Hepatocyte (in vitro differentiated cells): ENCODE results near the gene NEXN. TPM values are rescaled to one million over a fixed set of nuclear protein-coding genes. Genes with fewer than 3 reads are reported as not detected.

Experiments used
- DNase-seq: peaks from one replicate; pipeline ENCODE4 v3.0.0-alpha.2; 2016; ENCODE audit warnings: low spot score
- H2AFZ ChIP-seq: fragments of 200-600 bp; sonication (generic); 2 replicates; pipeline ENCODE4 v1.6.0; 2016; ENCODE audit warnings: antibody characterized with exemption, mild to moderate bottlenecking
- H3K27ac ChIP-seq: fragments of 200-600 bp; sonication (generic); 2 replicates; pipeline ENCODE4 v1.5.1; 2016; ENCODE audit warnings: mild to moderate bottlenecking
- H3K27me3 ChIP-seq: fragments of 200-600 bp; sonication (generic); 2 replicates; pipeline ENCODE4 v1.6.1; 2016
- H3K36me3 ChIP-seq: fragments of 200-600 bp; sonication (generic); replicated peaks from 2 replicates; pipeline ENCODE4 v1.5.1; 2016; ENCODE audit warnings: low read depth; ENCODE audit not compliant: insufficient read depth
- H3K4me1 ChIP-seq: fragments of 200-600 bp; sonication (generic); 2 replicates; pipeline ENCODE4 v1.5.1; 2016; ENCODE audit warnings: mild to moderate bottlenecking, moderate library complexity; ENCODE audit not compliant: insufficient read depth
- H3K4me2 ChIP-seq: fragments of 200-600 bp; sonication (generic); 2 replicates; pipeline ENCODE4 v1.6.0; 2016
- H3K4me3 ChIP-seq: fragments of 200-600 bp; sonication (generic); 2 replicates; pipeline ENCODE4 v1.5.1; 2016; ENCODE audit warnings: mild to moderate bottlenecking
- H3K79me2 ChIP-seq: fragments of 200-600 bp; sonication (generic); 2 replicates; pipeline ENCODE4 v1.6.0; 2017; ENCODE audit warnings: mild to moderate bottlenecking
- H3K9me2 ChIP-seq: fragments of 200-600 bp; sonication (generic); replicated peaks from 2 replicates; pipeline ENCODE4 v1.6.0; 2017; ENCODE audit warnings: mild to moderate bottlenecking; ENCODE audit not compliant: insufficient read depth
- H3K9me3 ChIP-seq: fragments of 200-600 bp; sonication (generic); 2 replicates; pipeline ENCODE4 v1.5.1; 2016; ENCODE audit warnings: low read depth, mild to moderate bottlenecking
- H4K20me1 ChIP-seq: fragments of 200-600 bp; sonication (generic); 2 replicates; pipeline ENCODE4 v1.6.0; 2016; ENCODE audit warnings: mild to moderate bottlenecking; ENCODE audit not compliant: insufficient read depth, poor library complexity, severe bottlenecking
- EZH2 ChIP-seq: fragments of 200-600 bp; sonication (generic); IDR thresholded peaks from 2 replicates; pipeline ENCODE4 v1.6.1; 2016; ENCODE audit warnings: antibody characterized with exemption, mild to moderate bottlenecking, borderline replicate concordance
- EZH2phosphoT487 ChIP-seq: fragments of 200-600 bp; sonication (generic); IDR thresholded peaks from one replicate; pipeline ENCODE4 v1.6.1; 2018; ENCODE audit warnings: antibody characterized with exemption, mild to moderate bottlenecking, low read depth, moderate library complexity; ENCODE audit not compliant: unreplicated experiment, severe bottlenecking
- WGBS: methylation state at CpG from one replicate; pipeline ENCODE4 v1.1.6; 2016; ENCODE audit warnings: low lambda C conversion rate; ENCODE audit errors: missing lambda C conversion rate; 5-methylcytosine and 5-hydroxymethylcytosine counted together
- polyA plus RNA-seq: library from polyadenylated mRNA; unstranded; fragments of >200 nt; fragmentation: Nextera tagmentation; extraction: Ambion mirVana; gene quantifications from 2 replicates; pipeline ENCODE4 v1.2.1, GENCODE V29; 2016
- total RNA-seq: library from RNA; depleted of rRNA; stranded (reverse); fragments of >200 nt; gene quantifications from 2 replicates; pipeline ENCODE4 v1.2.3, GENCODE V29; 2014
- TF ChIP-seq, protein P1 (sequence below): fragments of 200-600 bp; sonication (generic); IDR thresholded peaks from 2 replicates; pipeline ENCODE4 v1.5.1; 2016; ENCODE audit warnings: antibody characterized with exemption, mild to moderate bottlenecking; ENCODE audit not compliant: poor library complexity

Gene NEXN
- total and polyA plus RNA-seq, 2 experiments from 2014 or later = 5.1 to 11.5 TPM

DNA sequence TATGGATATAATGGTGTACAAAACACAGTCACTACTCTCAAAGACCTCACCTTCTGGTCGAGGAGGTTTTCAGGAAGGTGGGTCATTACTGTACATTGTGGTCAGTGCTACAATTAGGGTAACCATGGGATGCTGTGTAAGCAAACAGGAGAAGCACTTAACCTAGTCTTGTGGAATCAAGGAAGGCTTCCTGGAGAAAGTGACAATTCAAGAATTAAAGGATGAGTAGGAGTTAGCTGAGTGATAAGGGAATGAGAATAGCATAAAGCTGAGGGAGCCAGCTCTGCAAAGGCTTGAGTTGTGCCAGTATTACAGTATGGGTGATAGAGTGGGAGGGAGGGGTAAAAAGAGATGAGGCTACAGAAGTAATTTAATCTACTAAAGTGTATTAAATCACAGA, 17.2 kb downstream of the NEXN start:
- 80% methylated on average over 1 of the region's 1 CpG for WGBS
- TF ChIP-seq EZH2phosphoT487 (no peak), EZH2 (no peak)
- TF ChIP-seq, protein P1, sequence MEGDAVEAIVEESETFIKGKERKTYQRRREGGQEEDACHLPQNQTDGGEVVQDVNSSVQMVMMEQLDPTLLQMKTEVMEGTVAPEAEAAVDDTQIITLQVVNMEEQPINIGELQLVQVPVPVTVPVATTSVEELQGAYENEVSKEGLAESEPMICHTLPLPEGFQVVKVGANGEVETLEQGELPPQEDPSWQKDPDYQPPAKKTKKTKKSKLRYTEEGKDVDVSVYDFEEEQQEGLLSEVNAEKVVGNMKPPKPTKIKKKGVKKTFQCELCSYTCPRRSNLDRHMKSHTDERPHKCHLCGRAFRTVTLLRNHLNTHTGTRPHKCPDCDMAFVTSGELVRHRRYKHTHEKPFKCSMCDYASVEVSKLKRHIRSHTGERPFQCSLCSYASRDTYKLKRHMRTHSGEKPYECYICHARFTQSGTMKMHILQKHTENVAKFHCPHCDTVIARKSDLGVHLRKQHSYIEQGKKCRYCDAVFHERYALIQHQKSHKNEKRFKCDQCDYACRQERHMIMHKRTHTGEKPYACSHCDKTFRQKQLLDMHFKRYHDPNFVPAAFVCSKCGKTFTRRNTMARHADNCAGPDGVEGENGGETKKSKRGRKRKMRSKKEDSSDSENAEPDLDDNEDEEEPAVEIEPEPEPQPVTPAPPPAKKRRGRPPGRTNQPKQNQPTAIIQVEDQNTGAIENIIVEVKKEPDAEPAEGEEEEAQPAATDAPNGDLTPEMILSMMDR = no peak
- no peaks in the 10 kb centered on the region for H3K9me2 ChIP-seq
- no peak overlapping the region for H3K4me2 ChIP-seq
- no peak overlapping the region for H3K4me3 ChIP-seq
- no peaks in the 10 kb centered on the region for H3K27me3 ChIP-seq
- no peak overlapping the region for H2AFZ ChIP-seq
- H3K36me3 ChIP-seq = no peaks in the 10 kb centered on the region
- no peaks in the 10 kb centered on the region for H3K9me3 ChIP-seq
- DNase-seq = no peak
- H3K79me2 ChIP-seq = peaks cover 5% of the 10 kb centered on the region
- no peaks in the 10 kb centered on the region for H4K20me1 ChIP-seq
- no peaks in the 10 kb centered on the region for H3K4me1 ChIP-seq
- no peak overlapping the region for H3K27ac ChIP-seq

DNA sequence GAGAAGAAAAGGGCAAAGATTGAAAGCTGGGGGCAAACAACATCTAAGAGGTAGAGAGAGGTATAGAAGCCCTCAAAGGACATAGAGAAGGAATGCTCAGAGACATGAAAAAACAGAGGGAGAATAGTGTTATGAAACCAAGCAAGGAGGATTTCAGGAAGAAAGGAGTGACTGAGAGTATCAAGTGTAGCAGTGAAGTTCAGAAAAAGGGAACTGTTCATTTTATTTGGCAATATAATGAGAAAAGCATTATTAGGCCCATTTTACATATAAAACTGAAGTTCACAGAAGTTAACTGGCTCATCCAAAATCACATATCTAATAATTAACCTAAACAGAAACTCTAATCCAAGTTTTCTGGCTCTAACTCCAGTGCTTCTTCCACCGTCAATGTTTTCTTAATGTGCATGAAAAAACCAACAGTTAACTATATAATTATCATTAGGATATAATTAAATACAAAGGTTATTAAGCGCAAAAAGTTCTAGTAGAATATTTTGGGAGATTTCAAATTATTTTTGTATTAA, 17.7 kb downstream of the NEXN start:
- H3K27me3 ChIP-seq = no peaks in the 10 kb centered on the region
- DNase-seq = no peak

DNA sequence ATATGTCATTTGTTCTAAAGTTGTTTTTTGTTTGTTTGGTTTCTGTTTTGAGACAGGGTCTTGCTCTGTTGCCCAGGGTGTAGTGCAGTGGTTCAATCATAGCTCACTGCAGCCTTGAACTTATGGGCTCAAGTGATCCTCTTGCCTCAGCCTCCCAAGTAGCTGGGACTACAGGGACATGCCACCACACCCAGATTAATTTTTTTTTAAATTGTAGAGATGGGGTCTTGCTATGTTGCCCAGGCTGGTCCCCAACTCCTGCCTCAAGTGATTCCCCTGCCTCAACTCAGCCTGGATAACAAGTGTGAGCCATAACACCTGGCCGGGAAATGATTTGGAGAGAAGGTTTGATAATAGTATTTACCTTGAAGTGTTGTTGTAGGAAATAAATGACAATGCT, 18.2 kb downstream of the NEXN start:
- Histone ChIP-seq H3K36me3 (no peaks in the 10 kb centered on the region), H3K79me2 (peaks cover 5% of the 10 kb centered on the region), H3K4me3 (no peak overlapping the region), H3K4me1 (no peaks in the 10 kb centered on the region), H4K20me1 (no peaks in the 10 kb centered on the region), H3K9me3 (no peaks in the 10 kb centered on the region), H3K27ac (no peak overlapping the region), H3K4me2 (no peak overlapping the region), H3K9me2 (no peaks in the 10 kb centered on the region), H2AFZ (no peak overlapping the region), H3K27me3 (no peaks in the 10 kb centered on the region)
- no peak for TF ChIP-seq EZH2
- TF ChIP-seq, protein P1 = no peak
- no peak for TF ChIP-seq EZH2phosphoT487
- no peak for DNase-seq
- WGBS = 87% methylated on average over 1 of the region's 1 CpG

More for the DNA sequence above, 17.7 kb downstream of the NEXN start:
- H3K79me2 ChIP-seq = peaks cover 5% of the 10 kb centered on the region
- no peak overlapping the region for H3K27ac ChIP-seq
- no peak for TF ChIP-seq EZH2
- no peak for TF ChIP-seq EZH2phosphoT487
- TF ChIP-seq, protein P1 = no peak
- H3K9me3 ChIP-seq = no peaks in the 10 kb centered on the region
- no peak overlapping the region for H2AFZ ChIP-seq
- H3K4me1 ChIP-seq = no peaks in the 10 kb centered on the region
- H3K36me3 ChIP-seq = no peaks in the 10 kb centered on the region
- no peak overlapping the region for H3K4me2 ChIP-seq
- no peak overlapping the region for H3K4me3 ChIP-seq
- WGBS = 96% methylated on average over 2 of the region's 2 CpGs
- no peaks in the 10 kb centered on the region for H4K20me1 ChIP-seq
- H3K9me2 ChIP-seq = no peaks in the 10 kb centered on the region
